Immature natural killer cell (primary cell): ENCODE measurements around the gene MSANTD7. TPM values are rescaled to one million over a fixed set of nuclear protein-coding genes. Genes with fewer than 3 reads are reported as not detected.
"Not testable (repeated sequence)": the region's sequence is repeated elsewhere in the genome, so short reads cannot be mapped to it uniquely, and the experiment has no call there.

Source experiments
- DNase-seq, 3 donors: peaks; one replicate each; pipeline ENCODE4 v3.0.0; 2022; ENCODE audit warnings: mixed read lengths in 1 of 3
- H3K27ac Mint-ChIP-seq, 6 donors: one replicate each; pipeline ENCODE4 v1.8.0; 2020; ENCODE audit warnings: mixed read lengths in 6 of 6, mild to moderate bottlenecking in 5 of 6, inconsistent platforms in 4 of 6, moderate library complexity in 3 of 6
- H3K27me3 Mint-ChIP-seq, 3 donors: one replicate each; pipeline ENCODE4 v1.8.0; 2020 to 2021; ENCODE audit warnings: low read depth in 3 of 3, mild to moderate bottlenecking in 3 of 3, mixed read lengths in 3 of 3, moderate library complexity in 3 of 3, inconsistent platforms in 1 of 3
- H3K36me3 Mint-ChIP-seq, 3 donors: one replicate each; pipeline ENCODE4 v1.8.0; 2020; ENCODE audit warnings: mixed read lengths in 3 of 3, inconsistent platforms in 2 of 3, mild to moderate bottlenecking in 2 of 3
- H3K4me1 Mint-ChIP-seq, 2 donors: one replicate each; pipeline ENCODE4 v1.8.0; 2020; ENCODE audit warnings: inconsistent platforms in 2 of 2, mild to moderate bottlenecking in 2 of 2, mixed read lengths in 2 of 2, moderate library complexity in 1 of 2
- H3K4me3 Mint-ChIP-seq, 5 donors: one replicate each; pipeline ENCODE4 v1.8.0; 2020; ENCODE audit warnings: mild to moderate bottlenecking in 5 of 5, mixed read lengths in 5 of 5, inconsistent platforms in 3 of 5, moderate library complexity in 3 of 5
- H3K9me3 Mint-ChIP-seq, 6 donors: one replicate each; pipeline ENCODE4 v1.8.0; 2020; ENCODE audit warnings: mild to moderate bottlenecking in 6 of 6, mixed read lengths in 6 of 6, inconsistent platforms in 4 of 6, moderate library complexity in 3 of 6
- polyA plus RNA-seq, 3 donors: library from polyadenylated mRNA; unstranded; fragments of 300-500 nt; fragmentation: Illumina TruSeq; gene quantifications; one replicate each; pipeline ENCODE4 v1.2.3, GENCODE V29; 2021

The MSANTD7 gene
- polyA plus RNA-seq, 3 donors from 2014 or later, result 10.1 to 21.3 (median 13.6) TPM

- Mint-ChIP-seq H3K4me3 (no peak overlapping the region), H3K36me3 (peaks cover 26 to 35% (median 33%) of the 10 kb centered on the region in 3 donors), H3K27ac (no peak overlapping the region)
Measured at GRCh38 chr10:14852236-14852635, 14.1 kb downstream of the MSANTD7 start.

GRCh38 chr10:14855453-14855852 is 17.3 kb downstream of the MSANTD7 start:
- Mint-ChIP-seq H3K4me1 (peaks cover 0 to 7% of the 10 kb centered on the region in 2 donors), H3K27ac (no peak overlapping the region), H3K36me3 (peaks cover 28 to 40% (median 30%) of the 10 kb centered on the region in 3 donors), H3K9me3 (no peaks in the 10 kb centered on the region), H3K4me3 (no peak overlapping the region), H3K27me3 (no peaks in the 10 kb centered on the region)
- DNase-seq, result no peak

More at GRCh38 chr10:14852236-14852635, 14.1 kb downstream of the MSANTD7 start:
- H3K4me1 Mint-ChIP-seq, result peaks cover 0 to 5% of the 10 kb centered on the region in 2 donors
- H3K27me3 Mint-ChIP-seq, result no peaks in the 10 kb centered on the region
- no peaks in the 10 kb centered on the region for H3K9me3 Mint-ChIP-seq
- no peak for DNase-seq

- no peak overlapping the region for H3K27ac Mint-ChIP-seq
- H3K36me3 Mint-ChIP-seq, result peaks cover 12 to 37% (median 24%) of the 10 kb centered on the region in 3 donors
- H3K4me3 Mint-ChIP-seq, result no peak overlapping the region
- no peaks in the 10 kb centered on the region for H3K27me3 Mint-ChIP-seq
- H3K4me1 Mint-ChIP-seq, result peaks cover under 1 to 7% of the 10 kb centered on the region in 2 donors
- H3K9me3 Mint-ChIP-seq, result no peaks in the 10 kb centered on the region
- no peak for DNase-seq
Measured at GRCh38 chr10:14858338-14858960, 20.3 kb downstream of the MSANTD7 start.

GRCh38 chr10:14859043-14859442 is 20.9 kb downstream of the MSANTD7 start:
- Mint-ChIP-seq H3K4me3 (no peak overlapping the region), H3K27me3 (no peaks in the 10 kb centered on the region), H3K27ac (peak overlapping the region in 1 of 6 donors; percentile 30), H3K9me3 (no peaks in the 10 kb centered on the region), H3K4me1 (peaks cover 2 to 7% of the 10 kb centered on the region in 2 donors), H3K36me3 (peaks cover 15 to 33% (median 22%) of the 10 kb centered on the region in 3 donors)
- no peak for DNase-seq

GRCh38 chr10:14859775-14860174 is 21.7 kb downstream of the MSANTD7 start:
- Mint-ChIP-seq H3K36me3 (peaks cover 8 to 33% (median 15%) of the 10 kb centered on the region in 3 donors), H3K27me3 (peaks cover 0 to 2% (median 0%) of the 10 kb centered on the region in 3 donors), H3K9me3 (no peaks in the 10 kb centered on the region), H3K4me1 (peaks cover 2 to 7% of the 10 kb centered on the region in 2 donors), H3K27ac (peak overlapping the region in 1 of 6 donors; percentile 30), H3K4me3 (no peak overlapping the region)
- no peak for DNase-seq

GRCh38 chr10:14860791-14861190 is 22.7 kb downstream of the MSANTD7 start:
- Mint-ChIP-seq H3K36me3 (peaks cover 7 to 28% (median 11%) of the 10 kb centered on the region in 3 donors), H3K4me1 (peaks cover 2 to 7% of the 10 kb centered on the region in 2 donors), H3K27ac (peak overlapping the region in 1 of 6 donors; percentile 55), H3K27me3 (peaks cover 0 to 2% (median 0%) of the 10 kb centered on the region in 3 donors), H3K4me3 (no peak overlapping the region), H3K9me3 (no peaks in the 10 kb centered on the region)
- DNase-seq, result no peak

- not testable (repeated sequence) for H3K27ac Mint-ChIP-seq, DNase-seq, H3K27me3 Mint-ChIP-seq, H3K4me1 Mint-ChIP-seq, H3K4me3 Mint-ChIP-seq, H3K9me3 Mint-ChIP-seq
- H3K36me3 Mint-ChIP-seq, result peaks cover 11 to 25% (median 25%) of the 10 kb centered on the region in 3 donors
Measured at GRCh38 chr10:14864466-14864865, 26.4 kb downstream of the MSANTD7 start.

GRCh38 chr10:14864871-14865270 is 26.8 kb downstream of the MSANTD7 start:
- not testable (repeated sequence) for H3K27ac Mint-ChIP-seq, H3K9me3 Mint-ChIP-seq, H3K27me3 Mint-ChIP-seq, H3K4me3 Mint-ChIP-seq, DNase-seq, H3K4me1 Mint-ChIP-seq
- peaks cover 15 to 29% (median 29%) of the 10 kb centered on the region in 3 donors for H3K36me3 Mint-ChIP-seq

GRCh38 chr10:14873090-14873760 is 35.1 kb downstream of the MSANTD7 start:
- peaks cover 14 to 17% of the 10 kb centered on the region in 2 donors for H3K4me1 Mint-ChIP-seq
- DNase-seq, result no peak
- peak overlapping the region in 1 of 6 donors; percentile 1 for H3K27ac Mint-ChIP-seq
- no peak overlapping the region for H3K4me3 Mint-ChIP-seq
- no peaks in the 10 kb centered on the region for H3K9me3 Mint-ChIP-seq
- peaks cover 0 to 4% (median 3%) of the 10 kb centered on the region in 3 donors for H3K27me3 Mint-ChIP-seq
- H3K36me3 Mint-ChIP-seq, result peaks cover 8 to 19% (median 14%) of the 10 kb centered on the region in 3 donors

GRCh38 chr10:14875941-14876340 is 37.8 kb downstream of the MSANTD7 start:
- H3K36me3 Mint-ChIP-seq, result peaks cover 0 to 5% (median 0%) of the 10 kb centered on the region in 3 donors
- peak overlapping the region in 2 of 6 donors; percentile 10 to 22 for H3K27ac Mint-ChIP-seq
- peaks cover 20 to 29% of the 10 kb centered on the region in 2 donors for H3K4me1 Mint-ChIP-seq
- DNase-seq, result no peak
- peaks cover 0 to 11% (median 9%) of the 10 kb centered on the region in 3 donors for H3K27me3 Mint-ChIP-seq
- H3K4me3 Mint-ChIP-seq, result peak overlapping the region in 1 of 5 donors; percentile 21
- H3K9me3 Mint-ChIP-seq, result no peaks in the 10 kb centered on the region

- Mint-ChIP-seq H3K9me3 (no peaks in the 10 kb centered on the region), H3K4me1 (peaks cover 20 to 29% of the 10 kb centered on the region in 2 donors)
Measured at GRCh38 chr10:14876764-14877163, 38.7 kb downstream of the MSANTD7 start.

GRCh38 chr10:14878266-14879123 is 40.4 kb downstream of the MSANTD7 start, which contains the start of gene SUV39H2:
TSS of gene SUV39H2 (plus strand) at chr10:14878866. CDS start at chr10:14878889, 23 bp downstream.
- Mint-ChIP-seq H3K36me3 (no peaks in the 10 kb centered on the region), H3K4me3 (peak within 1 kb of the TSS; percentile 93 to 96 (median 94)), H3K27me3 (peaks cover 0 to 11% (median 9%) of the 10 kb centered on the region in 3 donors), H3K4me1 (peaks cover 20 to 29% of the 10 kb centered on the region in 2 donors), H3K9me3 (no peaks in the 10 kb centered on the region), H3K27ac (peak within 1 kb of the TSS; percentile 82 to 93 (median 85))
- peak; percentile 93 to 95 (median 94) for DNase-seq

More at GRCh38 chr10:14876764-14877163, 38.7 kb downstream of the MSANTD7 start:
- DNase-seq, result no peak
- Mint-ChIP-seq H3K27me3 (peaks cover 0 to 11% (median 9%) of the 10 kb centered on the region in 3 donors), H3K4me3 (peak overlapping the region; percentile 93 to 96 (median 94)), H3K36me3 (no peaks in the 10 kb centered on the region), H3K27ac (peak overlapping the region in 4 of 6 donors; percentile 9 to 79 (median 48))
